ENCODE measurements around the gene C6orf136.
"Not testable (repeated sequence)": the region's sequence is repeated elsewhere in the genome, so short reads cannot be mapped to it uniquely, and the experiment has no call there.

The C6orf136 gene

GRCh38 chr6:30646450-30647241, at the start of gene C6orf136:
TSS of gene C6orf136 (plus strand) at chr6:30647133. CDS start at chr6:30647232, 99 bp downstream.
- Mint-ChIP-seq H3K36me3 (ENCODE audit: low read depth) (peaks cover 7% of the 10 kb centered on the region), H3K27ac (peak within 1 kb of the TSS; percentile 92), H3K9me3 (no peaks in the 10 kb centered on the region), H3K4me3 (peak within 1 kb of the TSS; percentile 93), H3K4me1 (ENCODE audit: low read depth) (peaks cover 24% of the 10 kb centered on the region), H3K27me3 (ENCODE audit: low read depth) (no peaks in the 10 kb centered on the region)
- DNase-seq (ENCODE audit: low spot score), result peak; percentile 91

GRCh38 chr6:30597315-30598144, 49.4 kb upstream of the C6orf136 start:
- not testable (repeated sequence) for H3K4me3 Mint-ChIP-seq; H3K27me3 Mint-ChIP-seq (ENCODE audit: low read depth); H3K9me3 Mint-ChIP-seq; H3K4me1 Mint-ChIP-seq (ENCODE audit: low read depth)
- DNase-seq (ENCODE audit: low spot score), result peak; percentile 64
- Mint-ChIP-seq H3K27ac (peak overlapping the region; percentile 73), H3K36me3 (ENCODE audit: low read depth) (peaks cover 37% of the 10 kb centered on the region)

- no peak overlapping the region for H3K27ac Mint-ChIP-seq
- no peaks in the 10 kb centered on the region for H3K9me3 Mint-ChIP-seq
- no peak for DNase-seq (ENCODE audit: low spot score)
- H3K4me3 Mint-ChIP-seq, result no peak overlapping the region
- H3K36me3 Mint-ChIP-seq (ENCODE audit: low read depth), result peaks cover 48% of the 10 kb centered on the region
- H3K27me3 Mint-ChIP-seq (ENCODE audit: low read depth), result no peaks in the 10 kb centered on the region
- H3K4me1 Mint-ChIP-seq (ENCODE audit: low read depth), result peaks cover 2% of the 10 kb centered on the region
Observed at GRCh38 chr6:30598912-30599624, 47.9 kb upstream of the C6orf136 start.

GRCh38 chr6:30599625-30600324, 47.2 kb upstream of the C6orf136 start:
- H3K27me3 Mint-ChIP-seq (ENCODE audit: low read depth), result no peaks in the 10 kb centered on the region
- no peak overlapping the region for H3K4me3 Mint-ChIP-seq
- peaks cover 2% of the 10 kb centered on the region for H3K4me1 Mint-ChIP-seq (ENCODE audit: low read depth)
- peaks cover 50% of the 10 kb centered on the region for H3K36me3 Mint-ChIP-seq (ENCODE audit: low read depth)
- DNase-seq (ENCODE audit: low spot score), result no peak
- H3K27ac Mint-ChIP-seq, result no peak overlapping the region
- H3K9me3 Mint-ChIP-seq, result no peaks in the 10 kb centered on the region

- Mint-ChIP-seq H3K9me3 (no peaks in the 10 kb centered on the region), H3K4me1 (ENCODE audit: low read depth) (peaks cover 2% of the 10 kb centered on the region), H3K4me3 (no peak overlapping the region), H3K27me3 (ENCODE audit: low read depth) (no peaks in the 10 kb centered on the region), H3K27ac (peak overlapping the region; percentile 17), H3K36me3 (ENCODE audit: low read depth) (peaks cover 52% of the 10 kb centered on the region)
- DNase-seq (ENCODE audit: low spot score), result no peak
Observed at GRCh38 chr6:30600451-30600961, 46.4 kb upstream of the C6orf136 start.

- Mint-ChIP-seq H3K27ac (no peak overlapping the region), H3K9me3 (no peaks in the 10 kb centered on the region), H3K36me3 (ENCODE audit: low read depth) (peaks cover 61% of the 10 kb centered on the region), H3K4me1 (ENCODE audit: low read depth) (peaks cover 2% of the 10 kb centered on the region), H3K27me3 (ENCODE audit: low read depth) (no peaks in the 10 kb centered on the region), H3K4me3 (no peak overlapping the region)
- no peak for DNase-seq (ENCODE audit: low spot score)
Observed at GRCh38 chr6:30601436-30601814, 45.5 kb upstream of the C6orf136 start.

GRCh38 chr6:30601815-30602641, 44.9 kb upstream of the C6orf136 start:
- H3K27me3 Mint-ChIP-seq (ENCODE audit: low read depth), result no peaks in the 10 kb centered on the region
- peaks cover 5% of the 10 kb centered on the region for H3K4me1 Mint-ChIP-seq (ENCODE audit: low read depth)
- H3K36me3 Mint-ChIP-seq (ENCODE audit: low read depth), result peaks cover 66% of the 10 kb centered on the region
- H3K4me3 Mint-ChIP-seq, result no peak overlapping the region
- H3K9me3 Mint-ChIP-seq, result no peaks in the 10 kb centered on the region
- H3K27ac Mint-ChIP-seq, result peak overlapping the region; percentile 29
- DNase-seq (ENCODE audit: low spot score), result no peak

- DNase-seq (ENCODE audit: low spot score), result no peak
- H3K36me3 Mint-ChIP-seq (ENCODE audit: low read depth), result peaks cover 77% of the 10 kb centered on the region
- no peak overlapping the region for H3K27ac Mint-ChIP-seq
- H3K27me3 Mint-ChIP-seq (ENCODE audit: low read depth), result no peaks in the 10 kb centered on the region
- H3K9me3 Mint-ChIP-seq, result no peaks in the 10 kb centered on the region
- H3K4me1 Mint-ChIP-seq (ENCODE audit: low read depth), result peaks cover 14% of the 10 kb centered on the region
- no peak overlapping the region for H3K4me3 Mint-ChIP-seq
Observed at GRCh38 chr6:30603961-30604360, 43.0 kb upstream of the C6orf136 start.

- Mint-ChIP-seq H3K4me1 (ENCODE audit: low read depth) (peaks cover 49% of the 10 kb centered on the region), H3K4me3 (no peak overlapping the region), H3K36me3 (ENCODE audit: low read depth) (peaks cover 80% of the 10 kb centered on the region), H3K9me3 (no peaks in the 10 kb centered on the region), H3K27ac (peak overlapping the region; percentile 45), H3K27me3 (ENCODE audit: low read depth) (no peaks in the 10 kb centered on the region)
- DNase-seq (ENCODE audit: low spot score), result no peak
Observed at GRCh38 chr6:30610065-30610464, 36.9 kb upstream of the C6orf136 start.

GRCh38 chr6:30611150-30611855, 35.6 kb upstream of the C6orf136 start:
- Mint-ChIP-seq H3K27ac (peak overlapping the region; percentile 46), H3K36me3 (ENCODE audit: low read depth) (peaks cover 82% of the 10 kb centered on the region), H3K4me3 (no peak overlapping the region), H3K9me3 (no peaks in the 10 kb centered on the region), H3K4me1 (ENCODE audit: low read depth) (peaks cover 49% of the 10 kb centered on the region), H3K27me3 (ENCODE audit: low read depth) (no peaks in the 10 kb centered on the region)
- DNase-seq (ENCODE audit: low spot score), result no peak

- H3K9me3 Mint-ChIP-seq, result no peaks in the 10 kb centered on the region
- H3K27me3 Mint-ChIP-seq (ENCODE audit: low read depth), result no peaks in the 10 kb centered on the region
Observed at GRCh38 chr6:30611856-30612194, 35.1 kb upstream of the C6orf136 start.

GRCh38 chr6:30612213-30612612, 34.7 kb upstream of the C6orf136 start:
- peak overlapping the region; percentile 2 for H3K4me3 Mint-ChIP-seq
- H3K4me1 Mint-ChIP-seq (ENCODE audit: low read depth), result peaks cover 46% of the 10 kb centered on the region
- H3K27ac Mint-ChIP-seq, result no peak overlapping the region
- no peak for DNase-seq (ENCODE audit: low spot score)
- peaks cover 83% of the 10 kb centered on the region for H3K36me3 Mint-ChIP-seq (ENCODE audit: low read depth)
- no peaks in the 10 kb centered on the region for H3K9me3 Mint-ChIP-seq
- peaks cover 2% of the 10 kb centered on the region for H3K27me3 Mint-ChIP-seq (ENCODE audit: low read depth)

More at GRCh38 chr6:30611856-30612194, 35.1 kb upstream of the C6orf136 start:
- peaks cover 46% of the 10 kb centered on the region for H3K4me1 Mint-ChIP-seq (ENCODE audit: low read depth)
- peaks cover 82% of the 10 kb centered on the region for H3K36me3 Mint-ChIP-seq (ENCODE audit: low read depth)
- DNase-seq (ENCODE audit: low spot score), result no peak
- H3K4me3 Mint-ChIP-seq, result no peak overlapping the region
- H3K27ac Mint-ChIP-seq, result peak overlapping the region; percentile 46

All from T-helper 2 cell treated with Interferon-gamma antibody and Interleukin-4, amounts not matched to agents 5 μg/mL and 100 μg/mL, for 36 hours (primary cell).